HCT116 (cell line): ENCODE measurements around the gene GARIN1A. TPM values are rescaled to one million over a fixed set of nuclear protein-coding genes. Genes with fewer than 3 reads are reported as not detected.
"Not testable (repeated sequence)": the region's sequence is repeated elsewhere in the genome, so short reads cannot be mapped to it uniquely, and the experiment has no call there.

Experiments used
- ATAC-seq: fragments of 200-7000 bp; cut with Tn5 transposase; 2 replicates; pipeline ENCODE4 v1.9.1; 2020; ENCODE audit warnings: mild to moderate bottlenecking, moderate library complexity
- Bru-seq: library from RNA; stranded (reverse); fragments of 400-500 nt; gene quantifications from one replicate; lab custom pipeline; 2021; lab: Mats Ljungman, UMichigan
- BruChase-seq, 2 experiments: library from RNA; stranded (reverse); fragments of 400-500 nt; gene quantifications; one replicate each; lab custom pipeline; 2021; lab: Mats Ljungman, UMichigan
- BruUV-seq: library from RNA; stranded (reverse); fragments of 400-500 nt; replicated peaks from 2 replicates; lab custom pipeline; 2021; lab: Mats Ljungman, UMichigan
- CTCF ChIA-PET: fragments of 300-600 bp; sonication (Branson Sonifier 250); formaldehyde crosslinking; loops from one replicate; lab custom pipeline; 2021; ENCODE audit warnings: antibody characterized with exemption; lab: Charles Lee
- POLR2A ChIA-PET: fragments of 300-600, 350-600 bp; sonication (Branson Sonifier 250); formaldehyde crosslinking; loops from one replicate; lab custom pipeline; 2021; ENCODE audit warnings: antibody characterized with exemption; lab: Charles Lee
- RAD21 ChIA-PET, 2 experiments: fragments of 300-600 bp; sonication (Branson Sonifier 250); formaldehyde crosslinking; loops; one replicate each; lab custom pipeline; 2023; ENCODE audit warnings: low total read pairs in 2 of 2; ENCODE audit not compliant: uncharacterized antibody in 2 of 2, unreplicated experiment in 2 of 2, low non-redundant PET in 1 of 2; lab: Charles Lee
- DNase-seq: peaks from one replicate; pipeline ENCODE4 v3.0.0-alpha.2; 2010; ENCODE audit warnings: low read depth, low spot score
- H2AFZ ChIP-seq: fragments of 200-600 bp; shearing (Covaris generic), sonication (generic); 2 replicates; pipeline ENCODE4 v1.6.1; 2017; ENCODE audit warnings: low read depth, mixed run types, mixed read lengths, antibody characterized with exemption, low read length; ENCODE audit not compliant: poor library complexity, severe bottlenecking
- H3K27ac ChIP-seq: 2 replicates; pipeline ENCODE4 v1.5.1; 2012; ENCODE audit warnings: low read depth, low read length
- H3K27me3 ChIP-seq: fragments of 200-600 bp; sonication (generic); 2 replicates; pipeline ENCODE4 v1.6.1; 2016; ENCODE audit warnings: mixed run types, low read length, mixed read lengths; ENCODE audit not compliant: insufficient read depth
- H3K36me3 ChIP-seq, 2 experiments: fragments of 200-500 bp in 1 of 2; fragments of 200-600 bp in 1 of 2; sonication (Bioruptor generic) in 1 of 2; sonication (generic) in 1 of 2; 2 replicates each; pipeline versions ENCODE4 v1.5.1 to v1.6.1; 2014 to 2016; ENCODE audit warnings: low read length in 2 of 2, inconsistent platforms in 1 of 2, mixed read lengths in 1 of 2, mixed run types in 1 of 2; ENCODE audit not compliant: insufficient read depth in 2 of 2, control insufficient read depth in 1 of 2
- H3K4me1 ChIP-seq, 2 experiments: fragments of 200-600 bp in 1 of 2; sonication (generic) in 1 of 2; 2 replicates each; pipeline versions ENCODE4 v1.5.1 to v1.6.1; 2012 to 2017; ENCODE audit warnings: low read length in 2 of 2, inconsistent platforms in 1 of 2, mild to moderate bottlenecking in 1 of 2, mixed read lengths in 1 of 2, mixed run types in 1 of 2, moderate library complexity in 1 of 2; ENCODE audit not compliant: insufficient read depth in 2 of 2, control insufficient read depth in 1 of 2
- H3K4me2 ChIP-seq: fragments of 200-600 bp; sonication (generic); 2 replicates; pipeline ENCODE4 v1.6.1; 2017; ENCODE audit warnings: mixed run types, low read length, mixed read lengths
- H3K4me3 ChIP-seq, 2 experiments: fragments of 200-600 bp in 1 of 2; sonication (generic) in 1 of 2; replicated peaks in 1 of 2; 2 replicates each; pipeline ENCODE4 v1.5.1; 2011 to 2016; ENCODE audit warnings: low read length in 2 of 2, control low read depth in 1 of 2, low read depth in 1 of 2, mild to moderate bottlenecking in 1 of 2, mixed read lengths in 1 of 2, mixed run types in 1 of 2
- H3K79me2 ChIP-seq: fragments of 200-600 bp; sonication (generic); 2 replicates; pipeline ENCODE4 v1.6.1; 2017; ENCODE audit warnings: mild to moderate bottlenecking, mixed run types, low read length, moderate library complexity, mixed read lengths; ENCODE audit not compliant: insufficient read depth
- H3K9ac ChIP-seq: fragments of 200-600 bp; sonication (generic); 2 replicates; pipeline ENCODE4 v1.6.1; 2016; ENCODE audit warnings: low read length, mixed read lengths
- H3K9me2 ChIP-seq: fragments of 200-600 bp; sonication (generic), shearing (Covaris generic); 2 replicates; pipeline ENCODE4 v1.6.1; 2017; ENCODE audit warnings: mixed run types, mild to moderate bottlenecking, moderate library complexity; ENCODE audit not compliant: insufficient read depth
- H3K9me3 ChIP-seq, 2 experiments: fragments of 200-500 bp in 1 of 2; fragments of 200-600 bp in 1 of 2; sonication (Bioruptor generic) in 1 of 2; sonication (generic) in 1 of 2; 2 replicates each; pipeline ENCODE4 v1.6.1; 2014 to 2017; ENCODE audit warnings: low read length in 2 of 2, mixed read lengths in 2 of 2, inconsistent platforms in 1 of 2, low read depth in 1 of 2, mild to moderate bottlenecking in 1 of 2, mixed run types in 1 of 2, moderate library complexity in 1 of 2; ENCODE audit not compliant: control insufficient read depth in 1 of 2, insufficient read depth in 1 of 2
- H4K20me1 ChIP-seq: fragments of 200-600 bp; sonication (generic), shearing (Covaris generic); 2 replicates; pipeline ENCODE4 v1.6.1; 2017; ENCODE audit warnings: mixed run types, mild to moderate bottlenecking, moderate library complexity; ENCODE audit not compliant: insufficient read depth
- ATF3 ChIP-seq: IDR thresholded peaks from 2 replicates; pipeline ENCODE4 v1.6.1; 2012
- CBX3 ChIP-seq: IDR thresholded peaks from 2 replicates; pipeline ENCODE4 v1.6.1; 2012; ENCODE audit warnings: low read depth
- CTCF ChIP-seq, 3 experiments: fragments of 200-600 bp in 1 of 3; sonication (generic) in 1 of 3; IDR thresholded peaks in 2 of 3; conservative IDR thresholded peaks in 1 of 3; 2 replicates each; pipeline ENCODE4 v1.5.1; 2012 to 2017; ENCODE audit warnings: low read depth in 2 of 3, low read length in 2 of 3, antibody characterized with exemption in 1 of 3, borderline replicate concordance in 1 of 3, control low read depth in 1 of 3, mild to moderate bottlenecking in 1 of 3, mixed read lengths in 1 of 3, mixed run types in 1 of 3, moderate library complexity in 1 of 3; ENCODE audit not compliant: insufficient read depth in 1 of 3
- EGR1 ChIP-seq: IDR thresholded peaks from 2 replicates; pipeline ENCODE4 v1.6.1; 2012; ENCODE audit warnings: low read depth
- ELF1 ChIP-seq: IDR thresholded peaks from 2 replicates; pipeline ENCODE4 v1.6.1; 2012; ENCODE audit warnings: low read depth, borderline replicate concordance
- FOSL1 ChIP-seq: IDR thresholded peaks from 2 replicates; pipeline ENCODE4 v1.6.1; 2012; ENCODE audit warnings: low read depth
- JUND ChIP-seq: IDR thresholded peaks from 2 replicates; pipeline ENCODE4 v1.6.1; 2012
- MAX ChIP-seq: IDR thresholded peaks from 2 replicates; pipeline ENCODE4 v1.6.1; 2012
- POLR2A ChIP-seq: IDR thresholded peaks from 2 replicates; pipeline ENCODE4 v1.7.0; 2011; ENCODE audit warnings: borderline replicate concordance; ENCODE audit not compliant: insufficient read depth, insufficient read length; ENCODE audit errors: extremely low read depth
- POLR2AphosphoS5 ChIP-seq: IDR thresholded peaks from 2 replicates; pipeline ENCODE4 v1.6.1; 2011; ENCODE audit warnings: mild to moderate bottlenecking, low read depth, low read length, moderate library complexity
- REST ChIP-seq: IDR thresholded peaks from 2 replicates; pipeline ENCODE4 v1.6.1; 2012; ENCODE audit warnings: low read depth
- SIN3A ChIP-seq: IDR thresholded peaks from 2 replicates; pipeline ENCODE4 v1.6.1; 2012; ENCODE audit warnings: low read depth
- SP1 ChIP-seq: IDR thresholded peaks from 2 replicates; pipeline ENCODE4 v1.6.1; 2012; ENCODE audit warnings: low read depth
- TCF7L2 ChIP-seq: IDR thresholded peaks from 2 replicates; pipeline ENCODE4 v1.7.0; 2011; ENCODE audit warnings: borderline replicate concordance, inconsistent platforms; ENCODE audit not compliant: insufficient read depth, insufficient read length; ENCODE audit errors: extremely low read depth
- ZFX ChIP-seq: fragments of 450-650 bp; IDR thresholded peaks from 2 replicates; pipeline ENCODE4 v1.6.1; 2017
- ZNF274 ChIP-seq: fragments of 200-500 bp; sonication (Bioruptor generic); IDR thresholded peaks from 2 replicates; pipeline ENCODE4 v1.6.1; 2014; ENCODE audit warnings: mild to moderate bottlenecking, low read depth, low read length, inconsistent platforms
- intact Hi-C: fragments of 100-400 bp; cut with micrococcal nuclease; formaldehyde crosslinking; loops from 2 replicates; pipeline ENCODE4 v1.10.0; 2022
- long read RNA-seq: library from polyadenylated mRNA; unstranded; transcript quantifications from one replicate; pipeline ENCODE4 v2.0.0, GENCODE V29; 2021; ENCODE audit not compliant: unreplicated experiment
- polyA plus RNA-seq: library from polyadenylated mRNA; unstranded; fragments of >200 nt; gene quantifications from 2 replicates; pipeline ENCODE4 v1.2.1, GENCODE V29; 2012; ENCODE audit warnings: missing spikeins
- total RNA-seq: library from RNA; stranded (reverse); gene quantifications from one replicate; pipeline ENCODE4 v1.2.1, GENCODE V29; 2021; ENCODE audit not compliant: unreplicated experiment

Gene GARIN1A
- total RNA-seq (0.49 TPM), Bru-seq, nascent RNA (percentile 36 among the genes with signal in this experiment), BruChase-seq, experiment 1, labeled RNA remaining after a 6-hour chase (percentile 65 among the genes with signal in this experiment), BruChase-seq, experiment 2, labeled RNA remaining after a 2-hour chase (percentile 42 among the genes with signal in this experiment)
- polyA plus RNA-seq: 0.06 and 0.09 TPM in 2 replicates
- long read RNA-seq: 0 reads

GRCh38 chr7:128671992-128672391 lies at the start of gene GARIN1A:
Gene GARIN1A, plus strand, starts transcription at chr7:128672292. Its CDS starts 106 bp downstream, at chr7:128672398.
- intact Hi-C loops: no loop called here
- Histone ChIP-seq H3K4me3 (no peak within 1 kb of the TSS), H3K36me3 (no peaks in the 10 kb centered on the region), H3K9me2 (no peaks in the 10 kb centered on the region), H3K4me2 (peak within 1 kb of the TSS; percentile 47), H4K20me1 (no peaks in the 10 kb centered on the region), H3K79me2 (no peaks in the 10 kb centered on the region), H2AFZ (peak within 1 kb of the TSS; percentile 35), H3K27ac (no peak within 1 kb of the TSS), H3K4me1 (peaks cover 0 to 2% of the 10 kb centered on the region in 2 experiments; a peak in 1 of 4 replicates), H3K9ac (no peak within 1 kb of the TSS), H3K27me3 (no peaks in the 10 kb centered on the region; the same call in 1 of the 2 replicates), H3K9me3 (no peaks in the 10 kb centered on the region)
- ChIA-PET CTCF (interaction anchor here (0.6 kb wide), 1 partner anchor 171 kb away, joined by 5 read pairs; no protein-coding TSS in a partner anchor), RAD21 (no interaction called here), POLR2A (no interaction called here)
- no TSS peak for BruUV-seq
- no peak for TF ChIP-seq EGR1
- no peak for TF ChIP-seq REST
- TF ChIP-seq ATF3: no peak
- TF ChIP-seq JUND: no peak
- TF ChIP-seq FOSL1: no peak
- TF ChIP-seq CTCF (IDR thresholded peaks at IDR 0.05 in 2 of 3, conservative IDR thresholded peaks at IDR 0.05 in 1 of 3; ENCODE audit: borderline replicate concordance in 1 of 3, insufficient read depth in 1 of 3, low read depth in 2 of 3, low read length in 2 of 3): no peak
- TF ChIP-seq POLR2A: no peak
- TF ChIP-seq CBX3: no peak
- no peak for TF ChIP-seq SIN3A
- no peak for TF ChIP-seq ELF1
- TF ChIP-seq SP1: no peak
- TF ChIP-seq ZFX: no peak
- no peak for TF ChIP-seq MAX
- no peak for TF ChIP-seq ZNF274
- TF ChIP-seq POLR2AphosphoS5: no peak
- no peak for TF ChIP-seq TCF7L2
- DNase-seq (no peak), ATAC-seq (no peak)

- H3K27ac ChIP-seq, intact Hi-C loops, H3K9ac ChIP-seq, H3K4me2 ChIP-seq, H3K4me3 ChIP-seq, POLR2A ChIA-PET, H3K36me3 ChIP-seq, H3K4me1 ChIP-seq, BruUV-seq, H2AFZ ChIP-seq, H3K9me2 ChIP-seq, CTCF ChIA-PET, H3K79me2 ChIP-seq, H3K9me3 ChIP-seq, H3K27me3 ChIP-seq, DNase-seq, ATAC-seq, H4K20me1 ChIP-seq, RAD21 ChIA-PET: not testable (repeated sequence)
These were observed 45.0 kb upstream of the GARIN1A start for GRCh38 chr7:128627124-128627523.
